ENCODE results near the gene ISCU.

GRCh38 chr12:108614041-108614440 is 51.6 kb downstream of the ISCU start:
- no peak for TF ChIP-seq SMC3 (conservative IDR thresholded peaks at IDR 0.05; ENCODE audit: insufficient read depth, low read depth, low read length)
- TF ChIP-seq POLR2A (conservative IDR thresholded peaks at IDR 0.05): no peak
